Esophagus muscularis mucosa (tissue), 4 donors: Measurements from ENCODE around the gene CALB2.
"Not testable (repeated sequence)": the region's sequence is repeated elsewhere in the genome, so short reads cannot be mapped to it uniquely, and the experiment has no call there.

ENCODE experiments used
- CTCF ChIP-seq, 3 experiments: fragments of 200-600 bp in 2 of 3; fragments of 450-650 bp in 1 of 3; sonication (generic) in 2 of 3; IDR thresholded peaks; one replicate each; pipeline ENCODE4 v1.5.1; 2017 to 2019; ENCODE audit warnings: antibody characterized with exemption in 3 of 3, mild to moderate bottlenecking in 2 of 3, moderate library complexity in 1 of 3
- EP300 ChIP-seq: sonication (generic); formaldehyde crosslinking; IDR thresholded peaks from one replicate; pipeline ENCODE4 v1.6.1; 2017; ENCODE audit warnings: antibody characterized with exemption
- POLR2A ChIP-seq: fragments of 450-650 bp; IDR thresholded peaks from one replicate; pipeline ENCODE4 v1.6.1; 2017; ENCODE audit warnings: antibody characterized with exemption, moderate library complexity, mild to moderate bottlenecking, low read depth
- POLR2AphosphoS5 ChIP-seq, 2 donors: sonication (generic); formaldehyde crosslinking; IDR thresholded peaks; one replicate each; pipeline ENCODE4 v1.6.1; 2017; ENCODE audit warnings: antibody characterized with exemption in 2 of 2

GRCh38 chr16:71356936-71357335, 1.6 kb upstream of the CALB2 start:
- TF ChIP-seq EP300; CTCF (IDR thresholded peaks at IDR 0.05); POLR2AphosphoS5 (IDR thresholded peaks at IDR 0.05); POLR2A: not testable (repeated sequence)
